Activated naive CD8-positive, alpha-beta T cell treated with anti-CD3 and anti-CD28 coated beads, Interleukin-2, amount 50 U/mL, for 24 hours (primary cell): ENCODE data around the gene RAD51AP2.
"Not testable (repeated sequence)": the region's sequence is repeated elsewhere in the genome, so short reads cannot be mapped to it uniquely, and the experiment has no call there.

ENCODE experiments used
- ATAC-seq: fragments of 150-1000 bp; cut with Tn5 transposase; one replicate; pipeline ENCODE4 v1.10.0; 2021
- DNase-seq: peaks from one replicate; pipeline ENCODE4 v3.0.0; 2021
- H3K27ac Mint-ChIP-seq: one replicate; pipeline ENCODE4 v1.8.0; 2021; ENCODE audit warnings: mild to moderate bottlenecking, mixed read lengths
- H3K27me3 Mint-ChIP-seq: one replicate; pipeline ENCODE4 v1.8.0; 2021; ENCODE audit warnings: mixed read lengths
- H3K36me3 Mint-ChIP-seq: one replicate; pipeline ENCODE4 v1.8.0; 2021; ENCODE audit warnings: low read depth, mixed read lengths
- H3K4me1 Mint-ChIP-seq: one replicate; pipeline ENCODE4 v1.8.0; 2021; ENCODE audit warnings: mixed read lengths
- H3K4me3 Mint-ChIP-seq: one replicate; pipeline ENCODE4 v1.8.0; 2021; ENCODE audit warnings: mild to moderate bottlenecking, moderate library complexity, mixed read lengths
- H3K9me3 Mint-ChIP-seq: one replicate; pipeline ENCODE4 v1.8.0; 2021; ENCODE audit warnings: mixed read lengths

The RAD51AP2 gene

GRCh38 chr2:17518212-17519154 is at the start of gene RAD51AP2:
Gene RAD51AP2 (minus strand): TSS chr2:17518440. CDS start chr2:17518415, 25 bp downstream.
- H3K27ac Mint-ChIP-seq, result no peak within 1 kb of the TSS
- peaks cover 28% of the 10 kb centered on the region for H3K27me3 Mint-ChIP-seq
- H3K4me1 Mint-ChIP-seq, result no peaks in the 10 kb centered on the region
- DNase-seq, result peak; percentile 49
- H3K36me3 Mint-ChIP-seq, result no peaks in the 10 kb centered on the region
- H3K4me3 Mint-ChIP-seq, result no peak within 1 kb of the TSS
- no peaks in the 10 kb centered on the region for H3K9me3 Mint-ChIP-seq
- ATAC-seq, result peak; percentile 54

DNA sequence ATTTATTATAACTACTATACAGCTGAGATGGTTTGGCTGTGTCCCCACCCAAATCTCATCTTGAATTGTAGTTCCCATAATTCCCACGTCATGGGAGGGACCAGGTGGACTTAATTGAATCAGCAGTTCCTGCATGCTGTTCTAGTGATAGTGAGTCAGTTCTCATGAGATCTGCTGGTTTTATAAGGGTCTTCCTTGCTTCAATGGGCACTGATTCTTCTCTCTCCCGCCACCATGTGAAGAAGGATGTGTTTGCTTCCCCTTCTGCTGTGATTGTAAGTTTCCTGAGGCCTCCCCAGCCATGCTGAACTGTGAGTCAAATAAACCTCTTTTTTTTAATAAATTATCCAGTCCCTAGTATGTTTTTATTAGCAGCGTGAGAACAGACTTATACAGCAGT is 47.5 kb upstream of the RAD51AP2 start:
- DNase-seq, H3K9me3 Mint-ChIP-seq, H3K4me3 Mint-ChIP-seq, H3K36me3 Mint-ChIP-seq, H3K27ac Mint-ChIP-seq, H3K27me3 Mint-ChIP-seq, ATAC-seq, H3K4me1 Mint-ChIP-seq: not testable (repeated sequence)

- no peak overlapping the region for H3K27ac Mint-ChIP-seq
- no peaks in the 10 kb centered on the region for H3K9me3 Mint-ChIP-seq
- H3K4me3 Mint-ChIP-seq, result no peak overlapping the region
- no peaks in the 10 kb centered on the region for H3K4me1 Mint-ChIP-seq
- DNase-seq (no peak), ATAC-seq (no peak)
- H3K36me3 Mint-ChIP-seq, result no peaks in the 10 kb centered on the region
- peaks cover 6% of the 10 kb centered on the region for H3K27me3 Mint-ChIP-seq
Measured at GRCh38 chr2:17558878-17559277, 40.6 kb upstream of the RAD51AP2 start.

- Mint-ChIP-seq H3K27me3 (peaks cover 6% of the 10 kb centered on the region), H3K36me3 (no peaks in the 10 kb centered on the region), H3K4me3 (no peak overlapping the region), H3K9me3 (no peaks in the 10 kb centered on the region), H3K4me1 (no peaks in the 10 kb centered on the region), H3K27ac (no peak overlapping the region)
- ATAC-seq, result no peak
- DNase-seq, result no peak
Measured at GRCh38 chr2:17558053-17558452, 39.8 kb upstream of the RAD51AP2 start.

- ATAC-seq (no peak), DNase-seq (no peak)
- H3K9me3 Mint-ChIP-seq, result no peaks in the 10 kb centered on the region
- H3K27ac Mint-ChIP-seq, result no peak overlapping the region
- no peaks in the 10 kb centered on the region for H3K4me1 Mint-ChIP-seq
- H3K4me3 Mint-ChIP-seq, result no peak overlapping the region
- H3K36me3 Mint-ChIP-seq, result no peaks in the 10 kb centered on the region
- H3K27me3 Mint-ChIP-seq, result peaks cover 6% of the 10 kb centered on the region
Measured at GRCh38 chr2:17557596-17557995, 39.4 kb upstream of the RAD51AP2 start.

GRCh38 chr2:17555150-17555549 is 36.9 kb upstream of the RAD51AP2 start:
- peaks cover 5% of the 10 kb centered on the region for H3K27me3 Mint-ChIP-seq
- H3K36me3 Mint-ChIP-seq, result no peaks in the 10 kb centered on the region
- no peaks in the 10 kb centered on the region for H3K4me1 Mint-ChIP-seq
- H3K27ac Mint-ChIP-seq, result no peak overlapping the region
- ATAC-seq (no peak), DNase-seq (no peak)
- no peaks in the 10 kb centered on the region for H3K9me3 Mint-ChIP-seq
- no peak overlapping the region for H3K4me3 Mint-ChIP-seq

- no peaks in the 10 kb centered on the region for H3K36me3 Mint-ChIP-seq
- H3K27ac Mint-ChIP-seq, result no peak overlapping the region
- H3K4me1 Mint-ChIP-seq, result no peaks in the 10 kb centered on the region
- H3K4me3 Mint-ChIP-seq, result no peak overlapping the region
- ATAC-seq, result no peak
- peaks cover 5% of the 10 kb centered on the region for H3K27me3 Mint-ChIP-seq
- H3K9me3 Mint-ChIP-seq, result no peaks in the 10 kb centered on the region
- no peak for DNase-seq
Measured at GRCh38 chr2:17550907-17551306, 32.7 kb upstream of the RAD51AP2 start.

GRCh38 chr2:17547737-17548136 is 29.5 kb upstream of the RAD51AP2 start:
- Mint-ChIP-seq H3K36me3 (no peaks in the 10 kb centered on the region), H3K27me3 (peaks cover 15% of the 10 kb centered on the region), H3K4me3 (no peak overlapping the region), H3K27ac (no peak overlapping the region), H3K4me1 (no peaks in the 10 kb centered on the region), H3K9me3 (no peaks in the 10 kb centered on the region)
- no peak for DNase-seq
- ATAC-seq, result no peak

GRCh38 chr2:17547237-17547636 is 29.0 kb upstream of the RAD51AP2 start:
- H3K9me3 Mint-ChIP-seq, result no peaks in the 10 kb centered on the region
- no peak for DNase-seq
- no peak overlapping the region for H3K27ac Mint-ChIP-seq

GRCh38 chr2:17545680-17546613 is 27.7 kb upstream of the RAD51AP2 start:
- Mint-ChIP-seq H3K4me1 (no peaks in the 10 kb centered on the region), H3K27ac (no peak overlapping the region), H3K9me3 (peaks cover 8% of the 10 kb centered on the region), H3K36me3 (peaks cover 3% of the 10 kb centered on the region), H3K4me3 (no peak overlapping the region), H3K27me3 (peaks cover 22% of the 10 kb centered on the region)
- no peak for DNase-seq
- ATAC-seq, result no peak

More at GRCh38 chr2:17547237-17547636, 29.0 kb upstream of the RAD51AP2 start:
- ATAC-seq, result no peak
- H3K36me3 Mint-ChIP-seq, result no peaks in the 10 kb centered on the region
- H3K4me1 Mint-ChIP-seq, result no peaks in the 10 kb centered on the region
- H3K4me3 Mint-ChIP-seq, result no peak overlapping the region
- peaks cover 15% of the 10 kb centered on the region for H3K27me3 Mint-ChIP-seq

GRCh38 chr2:17544256-17544655 is 26.0 kb upstream of the RAD51AP2 start:
- no peak overlapping the region for H3K27ac Mint-ChIP-seq
- peaks cover 34% of the 10 kb centered on the region for H3K27me3 Mint-ChIP-seq
- H3K4me3 Mint-ChIP-seq, result no peak overlapping the region
- peaks cover 10% of the 10 kb centered on the region for H3K9me3 Mint-ChIP-seq
- DNase-seq, result no peak
- no peak for ATAC-seq
- H3K4me1 Mint-ChIP-seq, result peaks cover 2% of the 10 kb centered on the region
- peaks cover 3% of the 10 kb centered on the region for H3K36me3 Mint-ChIP-seq

- ATAC-seq (no peak), DNase-seq (no peak)
- H3K27ac Mint-ChIP-seq, result no peak overlapping the region
- peaks cover 3% of the 10 kb centered on the region for H3K36me3 Mint-ChIP-seq
- H3K4me3 Mint-ChIP-seq, result no peak overlapping the region
- H3K9me3 Mint-ChIP-seq, result peaks cover 10% of the 10 kb centered on the region
- H3K27me3 Mint-ChIP-seq, result peaks cover 35% of the 10 kb centered on the region
- H3K4me1 Mint-ChIP-seq, result peaks cover 4% of the 10 kb centered on the region
Measured at GRCh38 chr2:17543848-17544247, 25.6 kb upstream of the RAD51AP2 start.

DNA sequence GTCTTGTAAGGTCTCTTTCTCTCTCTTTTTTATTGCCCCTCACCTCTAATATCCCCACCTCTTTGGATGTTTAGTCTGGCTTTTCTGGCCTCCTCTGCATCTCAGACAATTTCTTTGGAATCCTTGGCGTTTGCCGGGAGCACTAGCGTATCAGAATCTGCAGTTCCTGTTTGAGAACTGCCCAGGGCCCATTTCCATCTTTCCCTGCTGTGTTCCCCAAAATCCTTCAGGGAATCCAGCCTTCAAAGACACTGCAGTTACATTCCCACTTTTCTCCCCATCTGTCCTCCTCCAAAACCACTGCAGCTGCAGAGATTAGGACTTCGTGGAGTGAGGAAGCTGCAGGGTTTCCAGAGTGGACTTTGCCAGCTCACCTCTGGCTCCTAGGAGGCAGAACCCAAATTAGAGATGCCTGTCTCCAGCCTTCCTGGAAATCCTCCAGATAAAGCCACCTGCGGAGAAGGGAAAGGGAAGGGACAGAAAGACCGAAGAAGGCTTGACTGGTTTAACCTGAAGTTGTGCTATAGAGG is 25.0 kb upstream of the RAD51AP2 start:
- DNase-seq (no peak), ATAC-seq (no peak)
- Mint-ChIP-seq H3K36me3 (peaks cover 3% of the 10 kb centered on the region), H3K4me1 (peaks cover 7% of the 10 kb centered on the region), H3K4me3 (no peak overlapping the region), H3K9me3 (peaks cover 10% of the 10 kb centered on the region), H3K27ac (no peak overlapping the region), H3K27me3 (peaks cover 40% of the 10 kb centered on the region)

DNA sequence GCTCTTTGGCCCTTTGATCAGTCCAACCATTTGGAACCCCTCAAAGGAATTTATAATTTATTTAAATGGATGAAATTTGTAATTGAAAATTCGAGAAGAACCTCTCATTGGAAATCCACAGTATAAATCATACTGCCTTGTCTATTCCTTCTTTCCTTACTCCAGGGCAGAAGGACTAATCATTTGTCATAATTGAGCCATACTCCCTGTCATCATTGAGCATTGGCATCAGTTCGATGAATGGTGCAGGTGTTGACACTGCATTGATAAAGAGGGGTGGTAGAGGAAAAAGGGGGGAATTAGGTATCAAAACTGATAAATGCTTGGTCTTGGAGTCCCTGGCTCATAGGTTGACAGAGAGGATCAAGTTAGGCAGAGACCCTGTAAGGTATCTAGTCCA is 24.2 kb upstream of the RAD51AP2 start:
- no peak for DNase-seq
- H3K9me3 Mint-ChIP-seq, result peaks cover 10% of the 10 kb centered on the region
- ATAC-seq, result no peak
- peaks cover 3% of the 10 kb centered on the region for H3K36me3 Mint-ChIP-seq
- H3K27ac Mint-ChIP-seq, result no peak overlapping the region
- peaks cover 7% of the 10 kb centered on the region for H3K4me1 Mint-ChIP-seq
- H3K27me3 Mint-ChIP-seq, result peaks cover 46% of the 10 kb centered on the region
- H3K4me3 Mint-ChIP-seq, result no peak overlapping the region
